B cell (primary cell): ENCODE results near the gene TCF7L1. TPM values are rescaled to one million over a fixed set of nuclear protein-coding genes. Genes with fewer than 3 reads are reported as not detected.
"Not testable (repeated sequence)": the region's sequence is repeated elsewhere in the genome, so short reads cannot be mapped to it uniquely, and the experiment has no call there.

Experiments used
- ATAC-seq: fragments of 200-7000 bp; cut with Tn5 transposase; one replicate; pipeline ENCODE4 v1.10.0; 2021; ENCODE audit warnings: low read depth, mild to moderate bottlenecking, moderate number of reproducible peaks, moderate library complexity
- CTCF ChIA-PET: fragments of 350-600 bp; sonication (Branson Sonifier 250); formaldehyde crosslinking; loops from one replicate; lab custom pipeline; 2021; ENCODE audit warnings: antibody characterized with exemption, inconsistent platforms; lab: Charles Lee
- POLR2A ChIA-PET: fragments of 350-600 bp; sonication (Branson Sonifier 250); formaldehyde crosslinking; loops from one replicate; lab custom pipeline; 2021; ENCODE audit warnings: antibody characterized with exemption; lab: Charles Lee
- DNase-seq: peaks from one replicate; pipeline ENCODE4 v3.0.0; 2013
- H2AFZ ChIP-seq: 2 replicates; pipeline ENCODE4 v1.6.1; 2012; ENCODE audit warnings: mild to moderate bottlenecking, low read depth, low read length; ENCODE audit not compliant: insufficient read depth, poor library complexity, severe bottlenecking
- H3K27ac ChIP-seq, 2 donors: 1 replicate in 1 of 2; 2 replicates in 1 of 2; pipeline ENCODE4 v1.5.1; 2012 to 2013; ENCODE audit warnings: low read length in 2 of 2, mild to moderate bottlenecking in 2 of 2, moderate library complexity in 1 of 2
- H3K27me3 ChIP-seq, 4 experiments: fragments of 200-600 bp in 1 of 4; sonication (generic) in 1 of 4; replicated peaks in 1 of 4; 1 replicate in 2 of 4; 2 replicates in 2 of 4; pipeline versions ENCODE4 v1.6.1 to v1.7.0; 2013 to 2016; ENCODE audit warnings: low read length in 3 of 4, mild to moderate bottlenecking in 2 of 4, mixed read lengths in 1 of 4, moderate library complexity in 1 of 4; ENCODE audit not compliant: insufficient read depth in 4 of 4, control insufficient read depth in 3 of 4; ENCODE audit errors: control extremely low read depth in 1 of 4
- H3K36me3 ChIP-seq, 2 experiments: replicated peaks in 1 of 2; 1 replicate in 1 of 2; 2 replicates in 1 of 2; pipeline versions ENCODE4 v1.6.1 to v1.7.1; 2013; ENCODE audit warnings: low read length in 1 of 2; ENCODE audit not compliant: insufficient read depth in 2 of 2, control insufficient read depth in 1 of 2; ENCODE audit errors: control extremely low read depth in 1 of 2, extremely low read depth in 1 of 2
- H3K4me1 ChIP-seq, 2 donors: fragments of 200-600 bp in 1 of 2; sonication (generic) in 1 of 2; 1 replicate in 1 of 2; 2 replicates in 1 of 2; pipeline versions ENCODE4 v1.5.1 to v1.6.1; 2013 to 2017; ENCODE audit warnings: low read length in 2 of 2; ENCODE audit not compliant: control insufficient read depth in 2 of 2, insufficient read depth in 2 of 2
- H3K4me2 ChIP-seq: replicated peaks from 2 replicates; pipeline ENCODE3; 2012; ENCODE audit warnings: mild to moderate bottlenecking, low read depth, low read length; ENCODE audit not compliant: poor library complexity, severe bottlenecking
- H3K4me3 ChIP-seq, 5 experiments: fragments of 200-600 bp in 1 of 5; sonication (generic) in 1 of 5; 1 replicate in 3 of 5; 2 replicates in 2 of 5; pipeline versions ENCODE4 v1.5.1 to v1.7.0; 2011 to 2016; ENCODE audit warnings: low read length in 4 of 5, mild to moderate bottlenecking in 4 of 5, low read depth in 2 of 5, control low read depth in 1 of 5, moderate library complexity in 1 of 5; ENCODE audit not compliant: insufficient read depth in 1 of 5; ENCODE audit errors: control extremely low read depth in 1 of 5, extremely low read depth in 1 of 5
- H3K79me2 ChIP-seq: fragments of 200-600 bp; sonication (generic); one replicate; pipeline ENCODE4 v1.6.0; 2016; ENCODE audit warnings: low read length; ENCODE audit not compliant: control insufficient read depth, insufficient read depth
- H3K9ac ChIP-seq: fragments of 200-600 bp; sonication (generic); 2 replicates; pipeline ENCODE4 v1.6.1; 2017; ENCODE audit warnings: mild to moderate bottlenecking, low read length, moderate library complexity
- H3K9me3 ChIP-seq, 3 donors: one replicate each; pipeline versions ENCODE4 v1.6.1 to v1.7.1; 2013; ENCODE audit warnings: low read length in 2 of 3; ENCODE audit not compliant: control insufficient read depth in 2 of 3, insufficient read depth in 1 of 3; ENCODE audit errors: control extremely low read depth in 1 of 3
- H4K20me1 ChIP-seq: 2 replicates; pipeline ENCODE4 v1.6.0; 2012; ENCODE audit warnings: mild to moderate bottlenecking, low read length; ENCODE audit not compliant: insufficient read depth, control insufficient read depth, poor library complexity, severe bottlenecking
- H3K27ac Mint-ChIP-seq: one replicate; pipeline ENCODE4 v1.8.0; 2021; ENCODE audit warnings: mixed read lengths
- H3K27me3 Mint-ChIP-seq: one replicate; pipeline ENCODE4 v1.8.0; 2021; ENCODE audit warnings: mixed read lengths
- H3K4me1 Mint-ChIP-seq: one replicate; pipeline ENCODE4 v1.8.0; 2021; ENCODE audit warnings: mixed read lengths
- H3K4me3 Mint-ChIP-seq: one replicate; pipeline ENCODE4 v1.8.0; 2021; ENCODE audit warnings: mixed read lengths
- H3K9me3 Mint-ChIP-seq: one replicate; pipeline ENCODE4 v1.8.0; 2022; ENCODE audit warnings: mixed read lengths; ENCODE audit not compliant: insufficient read depth
- EZH2 ChIP-seq: IDR thresholded peaks from 2 replicates; pipeline ENCODE4 v1.6.1; 2012; ENCODE audit warnings: borderline replicate concordance, low read depth, mild to moderate bottlenecking, moderate library complexity, low read length; ENCODE audit not compliant: insufficient read depth, poor library complexity, severe bottlenecking
- WGBS: methylation state at CpG from one replicate; pipeline ENCODE4 v1.1.5; 2013; ENCODE audit warnings: missing lambda C conversion rate; ENCODE audit not compliant: insufficient coverage; 5-methylcytosine and 5-hydroxymethylcytosine counted together
- intact Hi-C: fragments of 100-400 bp; cut with micrococcal nuclease; formaldehyde crosslinking; loops from one replicate; pipeline ENCODE4 v1.10.0; 2022
- polyA plus RNA-seq: library from polyadenylated mRNA; depleted of rRNA; stranded (reverse); fragments of >200 nt; gene quantifications from 2 replicates; pipeline ENCODE4 v1.2.3, GENCODE V29; 2012
- total RNA-seq, 2 donors: library from RNA; stranded (reverse); fragments of 120-200 nt in 1 of 2; gene quantifications; 1 replicate in 1 of 2; 2 replicates in 1 of 2; pipeline versions ENCODE4 v1.2.3 to v1.2.4, GENCODE V29; 2013 to 2022
- TF ChIP-seq, protein P1 (sequence below): fragments of 200-600 bp; IDR thresholded peaks from one replicate; pipeline ENCODE4 v1.8.0; 2022; ENCODE audit warnings: antibody characterized with exemption, mild to moderate bottlenecking

The TCF7L1 gene
- total and polyA plus RNA-seq, 2 donors (not counting 1 experiment from before 2014, with no cell fraction given), result 0.67 to 0.81 TPM

- Histone ChIP-seq H3K9me3 (no peaks in the 10 kb centered on the region), H3K36me3 (peaks cover 1 to 85% of the 10 kb centered on the region in 2 experiments), H3K27ac (no peak overlapping the region), H3K27me3 (no peaks in the 10 kb centered on the region), H3K9ac (no peak overlapping the region), H3K4me2 (no peak overlapping the region), H3K4me1 (peaks cover 33 to 60% of the 10 kb centered on the region in 2 donors), H3K79me2 (peaks cover 96% of the 10 kb centered on the region), H2AFZ (no peak overlapping the region), H3K4me3 (no peak overlapping the region), H4K20me1 (peaks cover 85% of the 10 kb centered on the region)
- no peaks in the 10 kb centered on the region for H3K27me3 Mint-ChIP-seq
- ChIA-PET CTCF (interaction anchor here (1.0 to 3.1 kb wide), 2 partner anchors 23 to 32 kb away, joined by 3 to 11 read pairs; no protein-coding TSS in a partner anchor), POLR2A (no interaction called here)
- peaks cover 88% of the 10 kb centered on the region for H3K4me1 Mint-ChIP-seq
- peak overlapping the region; percentile 100 for H3K4me3 Mint-ChIP-seq
- DNase-seq (no peak), ATAC-seq (no peak)
- intact Hi-C loops, result no loop called here
- 91% methylated on average over 6 of the region's 9 CpGs for WGBS
- no peak overlapping the region for H3K27ac Mint-ChIP-seq
- TF ChIP-seq, protein P1, sequence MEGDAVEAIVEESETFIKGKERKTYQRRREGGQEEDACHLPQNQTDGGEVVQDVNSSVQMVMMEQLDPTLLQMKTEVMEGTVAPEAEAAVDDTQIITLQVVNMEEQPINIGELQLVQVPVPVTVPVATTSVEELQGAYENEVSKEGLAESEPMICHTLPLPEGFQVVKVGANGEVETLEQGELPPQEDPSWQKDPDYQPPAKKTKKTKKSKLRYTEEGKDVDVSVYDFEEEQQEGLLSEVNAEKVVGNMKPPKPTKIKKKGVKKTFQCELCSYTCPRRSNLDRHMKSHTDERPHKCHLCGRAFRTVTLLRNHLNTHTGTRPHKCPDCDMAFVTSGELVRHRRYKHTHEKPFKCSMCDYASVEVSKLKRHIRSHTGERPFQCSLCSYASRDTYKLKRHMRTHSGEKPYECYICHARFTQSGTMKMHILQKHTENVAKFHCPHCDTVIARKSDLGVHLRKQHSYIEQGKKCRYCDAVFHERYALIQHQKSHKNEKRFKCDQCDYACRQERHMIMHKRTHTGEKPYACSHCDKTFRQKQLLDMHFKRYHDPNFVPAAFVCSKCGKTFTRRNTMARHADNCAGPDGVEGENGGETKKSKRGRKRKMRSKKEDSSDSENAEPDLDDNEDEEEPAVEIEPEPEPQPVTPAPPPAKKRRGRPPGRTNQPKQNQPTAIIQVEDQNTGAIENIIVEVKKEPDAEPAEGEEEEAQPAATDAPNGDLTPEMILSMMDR, result no peak
- TF ChIP-seq EZH2, result no peak
- no peaks in the 10 kb centered on the region for H3K9me3 Mint-ChIP-seq
Measured at GRCh38 chr2:85323351-85323987, 190.3 kb downstream of the TCF7L1 start.

- not testable (repeated sequence) for H3K4me2 ChIP-seq
Measured at GRCh38 chr2:85323988-85324367, 190.8 kb downstream of the TCF7L1 start.

More at GRCh38 chr2:85323988-85324367, 190.8 kb downstream of the TCF7L1 start:
- ChIA-PET CTCF (interaction anchor here (3.1 kb wide), 1 partner anchor 24 kb away, joined by 11 read pairs; no protein-coding TSS in a partner anchor), POLR2A (interaction anchor here (0.7 kb wide), 2 partner anchors 13 to 23 kb away, joined by 3 to 4 read pairs; no protein-coding TSS in a partner anchor)
- intact Hi-C loops, H2AFZ ChIP-seq, H3K27ac ChIP-seq, H3K27me3 Mint-ChIP-seq, H3K9me3 ChIP-seq, H3K4me3 ChIP-seq, H3K27ac Mint-ChIP-seq, H3K9me3 Mint-ChIP-seq, H3K9ac ChIP-seq, H3K27me3 ChIP-seq, ATAC-seq, DNase-seq: not testable (repeated sequence)
- peak overlapping the region; percentile 100 for H3K4me3 Mint-ChIP-seq
- H3K36me3 ChIP-seq, result peaks cover 1 to 81% of the 10 kb centered on the region in 2 experiments
- peaks cover 91% of the 10 kb centered on the region for H3K79me2 ChIP-seq
- peaks cover 80% of the 10 kb centered on the region for H4K20me1 ChIP-seq
- 97% methylated on average over 7 of the region's 11 CpGs for WGBS
- H3K4me1 ChIP-seq, result peaks cover 38 to 60% of the 10 kb centered on the region in 2 donors
- H3K4me1 Mint-ChIP-seq, result peaks cover 86% of the 10 kb centered on the region
